Nephron progenitor cell (in vitro differentiated cells): ENCODE data around the gene TSC22D3.
"Not testable (repeated sequence)": the region's sequence is repeated elsewhere in the genome, so short reads cannot be mapped to it uniquely, and the experiment has no call there.

Source experiments
- DNase-seq: peaks from one replicate; pipeline ENCODE4 v3.0.0; 2021
- H3K27ac Mint-ChIP-seq: 2 replicates; pipeline ENCODE4 v1.8.0; 2021; ENCODE audit warnings: mild to moderate bottlenecking, moderate library complexity, mixed read lengths
- H3K27me3 Mint-ChIP-seq: 2 replicates; pipeline ENCODE4 v1.8.0; 2021; ENCODE audit warnings: mild to moderate bottlenecking, low read depth, mixed read lengths; ENCODE audit not compliant: poor library complexity
- H3K36me3 Mint-ChIP-seq: 2 replicates; pipeline ENCODE4 v1.8.0; 2021; ENCODE audit warnings: low read depth, mixed read lengths
- H3K4me1 Mint-ChIP-seq: 2 replicates; pipeline ENCODE4 v1.8.0; 2021; ENCODE audit warnings: mixed read lengths
- H3K4me3 Mint-ChIP-seq: 2 replicates; pipeline ENCODE4 v1.8.0; 2021; ENCODE audit warnings: mild to moderate bottlenecking, moderate library complexity, mixed read lengths
- H3K9me3 Mint-ChIP-seq: 2 replicates; pipeline ENCODE4 v1.8.0; 2021; ENCODE audit warnings: mild to moderate bottlenecking, moderate library complexity, mixed read lengths
- CTCF ChIP-seq: fragments of 200-600 bp; sonication (generic); IDR thresholded peaks from 2 replicates; pipeline ENCODE4 v1.5.0; 2021; ENCODE audit warnings: antibody characterized with exemption

The TSC22D3 gene

GRCh38 chrX:107699616-107700015, 76.0 kb downstream of the TSC22D3 start:
- no peak overlapping the region for H3K4me3 Mint-ChIP-seq
- peaks cover 2% of the 10 kb centered on the region for H3K27me3 Mint-ChIP-seq
- H3K9me3 Mint-ChIP-seq = peaks cover 52% of the 10 kb centered on the region
- TF ChIP-seq CTCF = no peak
- DNase-seq = no peak
- H3K36me3 Mint-ChIP-seq = no peaks in the 10 kb centered on the region
- H3K4me1 Mint-ChIP-seq = peaks cover 38% of the 10 kb centered on the region
- peak overlapping the region; percentile 30 for H3K27ac Mint-ChIP-seq

GRCh38 chrX:107691024-107691448, 84.6 kb downstream of the TSC22D3 start:
- no peak overlapping the region for H3K27ac Mint-ChIP-seq
- peaks cover 12% of the 10 kb centered on the region for H3K27me3 Mint-ChIP-seq
- DNase-seq = no peak
- peaks cover 22% of the 10 kb centered on the region for H3K9me3 Mint-ChIP-seq
- TF ChIP-seq CTCF = no peak
- no peaks in the 10 kb centered on the region for H3K36me3 Mint-ChIP-seq
- peaks cover 36% of the 10 kb centered on the region for H3K4me1 Mint-ChIP-seq
- H3K4me3 Mint-ChIP-seq = no peak overlapping the region

GRCh38 chrX:107687445-107687844, 88.1 kb downstream of the TSC22D3 start:
- H3K36me3 Mint-ChIP-seq = no peaks in the 10 kb centered on the region
- peak overlapping the region; percentile 66 for H3K27ac Mint-ChIP-seq
- peaks cover 10% of the 10 kb centered on the region for H3K27me3 Mint-ChIP-seq
- peak overlapping the region; percentile 26 for H3K4me3 Mint-ChIP-seq
- H3K9me3 Mint-ChIP-seq = peaks cover 35% of the 10 kb centered on the region
- peaks cover 69% of the 10 kb centered on the region for H3K4me1 Mint-ChIP-seq
- no peak for TF ChIP-seq CTCF
- DNase-seq = no peak

GRCh38 chrX:107686792-107687191, 88.8 kb downstream of the TSC22D3 start:
- Mint-ChIP-seq H3K4me1 (peaks cover 69% of the 10 kb centered on the region), H3K36me3 (no peaks in the 10 kb centered on the region), H3K9me3 (peaks cover 40% of the 10 kb centered on the region), H3K27ac (peak overlapping the region; percentile 70), H3K27me3 (peaks cover 10% of the 10 kb centered on the region), H3K4me3 (no peak overlapping the region)
- no peak for DNase-seq
- TF ChIP-seq CTCF = no peak

GRCh38 chrX:107686026-107686425, 89.6 kb downstream of the TSC22D3 start:
- no peaks in the 10 kb centered on the region for H3K36me3 Mint-ChIP-seq
- H3K4me3 Mint-ChIP-seq = no peak overlapping the region
- peaks cover 70% of the 10 kb centered on the region for H3K4me1 Mint-ChIP-seq
- H3K27ac Mint-ChIP-seq = no peak overlapping the region
- peaks cover 12% of the 10 kb centered on the region for H3K27me3 Mint-ChIP-seq
- TF ChIP-seq CTCF = no peak
- DNase-seq = no peak
- H3K9me3 Mint-ChIP-seq = peaks cover 39% of the 10 kb centered on the region

- not testable (repeated sequence) for H3K4me3 Mint-ChIP-seq, DNase-seq, H3K36me3 Mint-ChIP-seq, H3K27ac Mint-ChIP-seq
- Mint-ChIP-seq H3K4me1 (peaks cover 74% of the 10 kb centered on the region), H3K27me3 (peaks cover 14% of the 10 kb centered on the region), H3K9me3 (peaks cover 43% of the 10 kb centered on the region)
Observed at GRCh38 chrX:107685586-107685985, 90.0 kb downstream of the TSC22D3 start.
